HEK293 (cell line): ENCODE results near the gene GHITM.

Source experiments
- AEBP2 ChIP-seq: fragments of 450-650 bp; formaldehyde crosslinking; IDR thresholded peaks from 2 replicates; pipeline ENCODE4 v1.5.1; 2016; ENCODE audit warnings: missing biosample characterization, missing genetic modification characterization, borderline replicate concordance
- ATF2 ChIP-seq: fragments of 450-650 bp; formaldehyde crosslinking; IDR thresholded peaks from 2 replicates; pipeline ENCODE4 v1.5.1; 2016; ENCODE audit warnings: missing biosample characterization, missing genetic modification characterization, low read depth
- BCL11A ChIP-seq: fragments of 450-650 bp; formaldehyde crosslinking; IDR thresholded peaks from 2 replicates; pipeline ENCODE4 v1.5.1; 2016; ENCODE audit warnings: low read depth, missing biosample characterization, missing genetic modification characterization
- BCL6B ChIP-seq: fragments of 450-650 bp; formaldehyde crosslinking; IDR thresholded peaks from 2 replicates; pipeline ENCODE4 v1.5.1; 2017; ENCODE audit warnings: missing biosample characterization, missing genetic modification characterization
- FEZF1 ChIP-seq: fragments of 450-650 bp; formaldehyde crosslinking; IDR thresholded peaks from 2 replicates; pipeline ENCODE4 v1.5.1; 2016; ENCODE audit warnings: missing biosample characterization, missing genetic modification characterization
- INSM2 ChIP-seq: fragments of 450-650 bp; formaldehyde crosslinking; IDR thresholded peaks from 2 replicates; pipeline ENCODE4 v1.5.1; 2016; ENCODE audit warnings: missing biosample characterization, missing genetic modification characterization
- PRDM10 ChIP-seq: fragments of 450-650 bp; formaldehyde crosslinking; IDR thresholded peaks from 2 replicates; pipeline ENCODE4 v1.5.1; 2016; ENCODE audit warnings: missing biosample characterization, missing genetic modification characterization
- RBAK ChIP-seq: fragments of 450-650 bp; formaldehyde crosslinking; IDR thresholded peaks from 2 replicates; pipeline ENCODE4 v1.5.1; 2016; ENCODE audit warnings: missing biosample characterization, missing genetic modification characterization
- SP2 ChIP-seq: fragments of 450-650 bp; formaldehyde crosslinking; IDR thresholded peaks from 2 replicates; pipeline ENCODE4 v1.5.1; 2016; ENCODE audit warnings: missing biosample characterization, missing genetic modification characterization
- SP3 ChIP-seq: fragments of 450-650 bp; formaldehyde crosslinking; IDR thresholded peaks from 2 replicates; pipeline ENCODE4 v1.5.1; 2016; ENCODE audit warnings: missing biosample characterization, missing genetic modification characterization
- TCF7L2 ChIP-seq: IDR thresholded peaks from 2 replicates; pipeline ENCODE4 v1.6.1; 2011; ENCODE audit warnings: low read depth, mild to moderate bottlenecking, inconsistent platforms, low read length, moderate library complexity, borderline replicate concordance
- ZBTB17 ChIP-seq: fragments of 450-650 bp; formaldehyde crosslinking; IDR thresholded peaks from 2 replicates; pipeline ENCODE4 v1.5.1; 2016; ENCODE audit warnings: missing biosample characterization, missing genetic modification characterization
- ZBTB7A ChIP-seq: fragments of 450-650 bp; formaldehyde crosslinking; IDR thresholded peaks from 2 replicates; pipeline ENCODE4 v1.5.1; 2016; ENCODE audit warnings: low read depth, missing biosample characterization, missing genetic modification characterization
- ZBTB8A ChIP-seq: fragments of 450-650 bp; formaldehyde crosslinking; IDR thresholded peaks from 2 replicates; pipeline ENCODE4 v1.5.1; 2016; ENCODE audit warnings: missing biosample characterization, missing genetic modification characterization
- ZNF140 ChIP-seq: fragments of 450-650 bp; formaldehyde crosslinking; IDR thresholded peaks from 2 replicates; pipeline ENCODE4 v1.5.1; 2016; ENCODE audit warnings: missing biosample characterization, missing genetic modification characterization
- ZNF248 ChIP-seq: fragments of 450-650 bp; formaldehyde crosslinking; IDR thresholded peaks from 2 replicates; pipeline ENCODE4 v1.5.1; 2017; ENCODE audit warnings: missing biosample characterization, missing genetic modification characterization
- ZNF302 ChIP-seq: fragments of 450-650 bp; formaldehyde crosslinking; IDR thresholded peaks from 2 replicates; pipeline ENCODE4 v1.5.1; 2016; ENCODE audit warnings: missing biosample characterization, missing genetic modification characterization, low read depth
- ZNF324 ChIP-seq: fragments of 450-650 bp; formaldehyde crosslinking; IDR thresholded peaks from 2 replicates; pipeline ENCODE4 v1.5.1; 2016; ENCODE audit warnings: missing biosample characterization, missing genetic modification characterization
- ZNF362 ChIP-seq: fragments of 450-650 bp; formaldehyde crosslinking; IDR thresholded peaks from 2 replicates; pipeline ENCODE4 v1.5.1; 2016; ENCODE audit warnings: missing biosample characterization, missing genetic modification characterization
- ZNF449 ChIP-seq: fragments of 450-650 bp; formaldehyde crosslinking; IDR thresholded peaks from 2 replicates; pipeline ENCODE4 v1.5.1; 2017; ENCODE audit warnings: missing biosample characterization, mild to moderate bottlenecking, missing genetic modification characterization, moderate library complexity
- ZNF48 ChIP-seq: fragments of 450-650 bp; formaldehyde crosslinking; IDR thresholded peaks from 2 replicates; pipeline ENCODE4 v1.5.1; 2016; ENCODE audit warnings: missing biosample characterization, missing genetic modification characterization
- ZNF530 ChIP-seq: fragments of 450-650 bp; formaldehyde crosslinking; IDR thresholded peaks from 2 replicates; pipeline ENCODE4 v1.5.1; 2016; ENCODE audit warnings: low read depth, missing biosample characterization, missing genetic modification characterization
- ZNF580 ChIP-seq: fragments of 450-650 bp; formaldehyde crosslinking; IDR thresholded peaks from 2 replicates; pipeline ENCODE4 v1.5.1; 2016; ENCODE audit warnings: missing biosample characterization, missing genetic modification characterization
- ZNF600 ChIP-seq: fragments of 450-650 bp; formaldehyde crosslinking; IDR thresholded peaks from 2 replicates; pipeline ENCODE4 v1.5.1; 2016; ENCODE audit warnings: missing biosample characterization, missing genetic modification characterization
- ZNF623 ChIP-seq: fragments of 450-650 bp; formaldehyde crosslinking; IDR thresholded peaks from 2 replicates; pipeline ENCODE4 v1.5.1; 2016; ENCODE audit warnings: missing biosample characterization, missing genetic modification characterization
- ZNF660 ChIP-seq: fragments of 450-650 bp; IDR thresholded peaks from 2 replicates; pipeline ENCODE4 v1.5.1; 2018; ENCODE audit warnings: missing biosample characterization, mild to moderate bottlenecking, missing genetic modification characterization
- ZNF677 ChIP-seq: fragments of 450-650 bp; IDR thresholded peaks from 2 replicates; pipeline ENCODE4 v1.5.0; 2018; ENCODE audit warnings: missing biosample characterization, mild to moderate bottlenecking, missing genetic modification characterization, moderate library complexity
- ZNF785 ChIP-seq: fragments of 450-650 bp; formaldehyde crosslinking; IDR thresholded peaks from 2 replicates; pipeline ENCODE4 v1.5.1; 2016; ENCODE audit warnings: missing biosample characterization, missing genetic modification characterization
- ZSCAN30 ChIP-seq: fragments of 450-650 bp; IDR thresholded peaks from 2 replicates; pipeline ENCODE4 v1.5.1; 2018; ENCODE audit warnings: missing biosample characterization, mild to moderate bottlenecking, missing genetic modification characterization, moderate library complexity

Gene GHITM

GRCh38 chr10:84196083-84196482, 56.8 kb downstream of the GHITM start (continued):
- TF ChIP-seq ZBTB8A (tag by site-specific recombination) (0 out of 2 replicates have a peak, but pooled peaks have one; percentile 28), ZNF362 (tag by site-specific recombination) (no peak), ZNF140 (tag by site-specific recombination) (no peak), INSM2 (no peak), ZNF302 (tag by site-specific recombination) (no peak), ZNF600 (peak; percentile 91), TCF7L2 (no peak), AEBP2 (tag by site-specific recombination) (no peak), ZBTB7A (tag by site-specific recombination) (no peak), FEZF1 (tag by site-specific recombination) (peak; percentile 75), ZNF248 (tag by site-specific recombination) (no peak), ZSCAN30 (tag by site-specific recombination) (0 out of 2 replicates have a peak, but pooled peaks have one; percentile 18), SP2 (no peak), ZNF48 (tag by site-specific recombination) (no peak), ATF2 (tag by site-specific recombination) (no peak), ZNF449 (tag by site-specific recombination) (peak; percentile 69; the same call in 1 of the 2 replicates), ZNF660 (tag by site-specific recombination) (no peak), BCL11A (tag by site-specific recombination) (no peak), ZNF324 (no peak), ZNF530 (tag by site-specific recombination) (no peak), ZNF785 (tag by site-specific recombination) (no peak), PRDM10 (tag by site-specific recombination) (peak; percentile 82), RBAK (no peak), ZBTB17 (tag by site-specific recombination) (peak; percentile 63), BCL6B (tag by site-specific recombination) (no peak), ZNF677 (tag by site-specific recombination) (no peak), ZNF623 (tag by site-specific recombination) (no peak), SP3 (no peak), ZNF580 (no peak)
